Measurements from ENCODE around the gene DDAH1. TPM values are rescaled to one million over a fixed set of nuclear protein-coding genes. Genes with fewer than 3 reads are reported as not detected.

The DDAH1 gene
- total and polyA plus RNA-seq, 2 of the 4 experiments (the other 2 are of a cell fraction), result 78.0 to 94.5 TPM

DNA sequence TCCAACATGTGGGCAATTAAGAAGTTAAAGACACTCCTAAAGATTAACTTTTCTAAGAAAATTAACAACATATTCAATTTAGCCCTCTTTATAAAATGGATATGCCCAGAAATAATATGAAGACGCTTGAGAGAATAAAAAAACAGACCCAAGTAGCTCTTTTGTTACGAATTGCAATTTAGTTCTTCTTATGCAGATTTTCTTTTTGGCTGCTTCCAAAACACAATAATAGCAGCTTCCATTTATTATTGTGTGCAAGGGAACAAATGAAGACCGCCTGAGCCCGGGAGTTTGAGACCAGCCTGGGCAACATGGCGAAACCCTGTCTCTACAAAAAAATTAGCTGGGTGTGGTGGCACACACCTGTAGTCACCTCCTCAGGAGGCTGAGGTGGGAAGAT, 138.1 kb downstream of the DDAH1 start:
- Histone ChIP-seq H4K8ac (ENCODE audit: low read depth in 2 of 2, low read length in 2 of 2) (peak overlapping the region in 1 of 2 experiments; percentile 85; a peak in 2 of 4 replicates), H3K4me1 (ENCODE audit: control insufficient read depth, insufficient read depth, low read length) (peaks cover 36% of the 10 kb centered on the region), H2BK15ac (ENCODE audit: low read depth, low read length) (peak overlapping the region; percentile 78; the same call in 1 of the 3 replicates), H3K36me3 (ENCODE audit: control insufficient read depth, insufficient read depth, low read length) (0 out of 2 replicates have a peak, but pooled peaks cover 1% of the 10 kb centered on the region), H3K18ac (ENCODE audit: low read depth, low read length) (no peak overlapping the region; the same call in 1 of the 2 replicates), H3K27ac (ENCODE audit: insufficient read depth, low read length) (0 out of 2 replicates have a peak overlapping the region, but pooled peaks have one; percentile 13), H3K4me2 (ENCODE audit: low read depth, low read length) (no peak overlapping the region), H2AK5ac (ENCODE audit: low read depth, low read length) (peak overlapping the region; percentile 98), H3K23ac (ENCODE audit: low read depth, low read length) (no peak overlapping the region; the same call in 1 of the 2 replicates), H2BK120ac (ENCODE audit: low read depth, low read length) (peak overlapping the region; percentile 99), H3K9ac (ENCODE audit: low read depth, low read length) (no peak overlapping the region), H2AK9ac (replicated peaks; ENCODE audit: low read depth, low read length, poor library complexity) (no peak overlapping the region), H4K91ac (ENCODE audit: insufficient read depth, low read depth, low read length) (peak overlapping the region; percentile 90), H4K20me1 (ENCODE audit: insufficient read depth, low read length) (no peaks in the 10 kb centered on the region), H4K5ac (ENCODE audit: low read depth, low read length) (peak overlapping the region; percentile 69; the same call in 1 of the 2 replicates), H3K27me3 (ENCODE audit: control insufficient read depth, insufficient read depth, low read length) (no peaks in the 10 kb centered on the region), H3K4me3 (ENCODE audit: insufficient read depth, low read depth, low read length) (no peak overlapping the region), H3K14ac (replicated peaks; ENCODE audit: low read depth, low read length) (peak overlapping the region; percentile 65; the same call in 1 of the 2 replicates), H3K9me1 (ENCODE audit: insufficient read depth, low read length) (peaks cover 13% of the 10 kb centered on the region), H2BK5ac (ENCODE audit: low read depth, low read length, poor library complexity, severe bottlenecking) (peak overlapping the region; percentile 100), H3K79me1 (ENCODE audit: low read depth in 1 of 2, low read length in 2 of 2) (peaks cover 25 to 66% of the 10 kb centered on the region in 2 experiments), H3K56ac (ENCODE audit: extremely low read depth, insufficient read depth, low read length) (no peak overlapping the region), H2BK20ac (ENCODE audit: low read depth, low read length) (peak overlapping the region; percentile 98; the same call in 1 of the 2 replicates), H2AFZ (replicated peaks; ENCODE audit: low read length, poor library complexity) (no peak overlapping the region), H3K9me3 (ENCODE audit: control insufficient read depth, insufficient read depth, low read length) (no peaks in the 10 kb centered on the region), H3K4ac (ENCODE audit: low read depth, low read length) (peak overlapping the region; percentile 98)
- DNase-seq, result no peak
- WGBS, 2 experiments (ENCODE audit: extremely low coverage in 2 of 2, insufficient read length in 1 of 2), result no CpG with 5 or more reads among the region's 5 CpGs
- dilution Hi-C loops (cut with HindIII; ENCODE audit: low sequenced_read_pairs, unreplicated experiment), result no loop called here
- POLR2A ChIA-PET (ENCODE audit: unreplicated experiment), result no interaction called here
- in situ Hi-C loops (cut with MboI; ENCODE audit: low sequenced_read_pairs), result no loop called here
- TF ChIP-seq, protein P1, sequence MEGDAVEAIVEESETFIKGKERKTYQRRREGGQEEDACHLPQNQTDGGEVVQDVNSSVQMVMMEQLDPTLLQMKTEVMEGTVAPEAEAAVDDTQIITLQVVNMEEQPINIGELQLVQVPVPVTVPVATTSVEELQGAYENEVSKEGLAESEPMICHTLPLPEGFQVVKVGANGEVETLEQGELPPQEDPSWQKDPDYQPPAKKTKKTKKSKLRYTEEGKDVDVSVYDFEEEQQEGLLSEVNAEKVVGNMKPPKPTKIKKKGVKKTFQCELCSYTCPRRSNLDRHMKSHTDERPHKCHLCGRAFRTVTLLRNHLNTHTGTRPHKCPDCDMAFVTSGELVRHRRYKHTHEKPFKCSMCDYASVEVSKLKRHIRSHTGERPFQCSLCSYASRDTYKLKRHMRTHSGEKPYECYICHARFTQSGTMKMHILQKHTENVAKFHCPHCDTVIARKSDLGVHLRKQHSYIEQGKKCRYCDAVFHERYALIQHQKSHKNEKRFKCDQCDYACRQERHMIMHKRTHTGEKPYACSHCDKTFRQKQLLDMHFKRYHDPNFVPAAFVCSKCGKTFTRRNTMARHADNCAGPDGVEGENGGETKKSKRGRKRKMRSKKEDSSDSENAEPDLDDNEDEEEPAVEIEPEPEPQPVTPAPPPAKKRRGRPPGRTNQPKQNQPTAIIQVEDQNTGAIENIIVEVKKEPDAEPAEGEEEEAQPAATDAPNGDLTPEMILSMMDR (conservative IDR thresholded peaks at IDR 0.05; ENCODE audit: low read depth, low read length), result no peak
- TF ChIP-seq, protein P2, sequence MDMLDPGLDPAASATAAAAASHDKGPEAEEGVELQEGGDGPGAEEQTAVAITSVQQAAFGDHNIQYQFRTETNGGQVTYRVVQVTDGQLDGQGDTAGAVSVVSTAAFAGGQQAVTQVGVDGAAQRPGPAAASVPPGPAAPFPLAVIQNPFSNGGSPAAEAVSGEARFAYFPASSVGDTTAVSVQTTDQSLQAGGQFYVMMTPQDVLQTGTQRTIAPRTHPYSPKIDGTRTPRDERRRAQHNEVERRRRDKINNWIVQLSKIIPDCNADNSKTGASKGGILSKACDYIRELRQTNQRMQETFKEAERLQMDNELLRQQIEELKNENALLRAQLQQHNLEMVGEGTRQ (IDR thresholded peaks at IDR 0.05; ENCODE audit: low read depth, low read length), result no peak
- no peak for TF ChIP-seq CHD1 (IDR thresholded peaks at IDR 0.05; ENCODE audit: low read depth, low read length)
- no peak for TF ChIP-seq MXI1 (IDR thresholded peaks at IDR 0.05; ENCODE audit: borderline replicate concordance, low read depth, low read length)
- TF ChIP-seq, protein P3, sequence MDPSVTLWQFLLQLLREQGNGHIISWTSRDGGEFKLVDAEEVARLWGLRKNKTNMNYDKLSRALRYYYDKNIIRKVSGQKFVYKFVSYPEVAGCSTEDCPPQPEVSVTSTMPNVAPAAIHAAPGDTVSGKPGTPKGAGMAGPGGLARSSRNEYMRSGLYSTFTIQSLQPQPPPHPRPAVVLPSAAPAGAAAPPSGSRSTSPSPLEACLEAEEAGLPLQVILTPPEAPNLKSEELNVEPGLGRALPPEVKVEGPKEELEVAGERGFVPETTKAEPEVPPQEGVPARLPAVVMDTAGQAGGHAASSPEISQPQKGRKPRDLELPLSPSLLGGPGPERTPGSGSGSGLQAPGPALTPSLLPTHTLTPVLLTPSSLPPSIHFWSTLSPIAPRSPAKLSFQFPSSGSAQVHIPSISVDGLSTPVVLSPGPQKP (IDR thresholded peaks at IDR 0.05; ENCODE audit: borderline replicate concordance, low read depth, low read length), result no peak
- no peak for ATAC-seq (ENCODE audit: low read depth)
- CTCF ChIA-PET, result no interaction called here
- intact Hi-C loops (cut with micrococcal nuclease), result no loop called here
- BruUV-seq (replicated peaks), result no TSS peak
